PFSK-1 (cell line): ENCODE results near the gene GSG1.

Experiments used
- POLR2AphosphoS5 ChIP-seq: IDR thresholded peaks from 2 replicates; pipeline ENCODE4 v1.6.1; 2012; ENCODE audit warnings: low read depth, mild to moderate bottlenecking, control low read depth, low read length, moderate library complexity
- SIN3A ChIP-seq: IDR thresholded peaks from 2 replicates; pipeline ENCODE4 v1.6.1; 2012; ENCODE audit warnings: mild to moderate bottlenecking, low read length, moderate library complexity, borderline replicate concordance; ENCODE audit not compliant: insufficient read depth
- TAF1 ChIP-seq: IDR thresholded peaks from 2 replicates; pipeline ENCODE4 v1.6.1; 2012; ENCODE audit warnings: low read length, control low read depth, borderline replicate concordance; ENCODE audit not compliant: insufficient read depth

DNA sequence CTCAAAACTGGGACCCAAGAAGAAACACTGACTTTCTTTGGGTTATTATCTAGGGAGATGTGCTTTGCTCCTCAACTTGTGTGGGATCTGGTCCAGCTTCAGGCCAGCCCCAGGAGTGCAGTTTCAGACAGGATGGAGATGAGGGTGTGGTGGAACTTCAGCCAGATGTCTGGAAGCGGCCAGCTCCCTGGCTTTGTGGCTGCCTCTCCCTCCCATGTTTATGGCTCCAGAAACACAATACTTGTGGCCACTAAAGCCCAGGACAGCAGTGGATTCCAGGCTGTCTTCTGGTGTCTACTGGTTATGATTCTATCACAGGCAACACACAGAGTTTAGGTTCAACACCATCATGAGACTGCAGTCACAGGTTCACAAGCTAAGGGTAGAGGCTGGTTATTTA, 48.8 kb upstream of the GSG1 start:
- TF ChIP-seq POLR2AphosphoS5 (no peak), TAF1 (no peak), SIN3A (no peak)
